Measurements from ENCODE around the gene TAF1B. TPM values are rescaled to one million over a fixed set of nuclear protein-coding genes. Genes with fewer than 3 reads are reported as not detected.

TAF1B gene
- 17.8 and 58.6 TPM in 2 replicates for total RNA-seq (2014; rRNA removed; shearing (Covaris generic); ENCODE audit: low replicate concordance)

GRCh38 chr2:9843229-9844035, at the start of gene TAF1B:
TAF1B (plus strand) TSS chr2:9843474; CDS start chr2:9843542, 68 bp downstream.
- Histone ChIP-seq H4K20me1 (ENCODE audit: insufficient read depth, low read depth, low read length) (no peaks in the 10 kb centered on the region), H3K27me3 (ENCODE audit: low read length) (no peaks in the 10 kb centered on the region), H3K79me2 (ENCODE audit: low read length) (peaks cover 48% of the 10 kb centered on the region), H3K9ac (ENCODE audit: low read length) (peak within 1 kb of the TSS; percentile 81), H3K9me2 (replicated peaks; ENCODE audit: insufficient read depth, low read length) (no peaks in the 10 kb centered on the region), H3K27ac (ENCODE audit: low read length) (peak within 1 kb of the TSS; percentile 73), H3K9me3 (ENCODE audit: low read length) (no peaks in the 10 kb centered on the region), H2AFZ (ENCODE audit: low read length) (peak within 1 kb of the TSS; percentile 96), H3K36me3 (ENCODE audit: insufficient read depth, low read length) (peaks cover 30% of the 10 kb centered on the region), H3K4me2 (ENCODE audit: low read depth, low read length, poor library complexity, severe bottlenecking) (peak within 1 kb of the TSS; percentile 87), H3K4me3 (ENCODE audit: low read length) (peak within 1 kb of the TSS; percentile 79), H3K4me1 (ENCODE audit: low read length) (peaks cover 31% of the 10 kb centered on the region)
- peak; percentile 97 for DNase-seq

DNA sequence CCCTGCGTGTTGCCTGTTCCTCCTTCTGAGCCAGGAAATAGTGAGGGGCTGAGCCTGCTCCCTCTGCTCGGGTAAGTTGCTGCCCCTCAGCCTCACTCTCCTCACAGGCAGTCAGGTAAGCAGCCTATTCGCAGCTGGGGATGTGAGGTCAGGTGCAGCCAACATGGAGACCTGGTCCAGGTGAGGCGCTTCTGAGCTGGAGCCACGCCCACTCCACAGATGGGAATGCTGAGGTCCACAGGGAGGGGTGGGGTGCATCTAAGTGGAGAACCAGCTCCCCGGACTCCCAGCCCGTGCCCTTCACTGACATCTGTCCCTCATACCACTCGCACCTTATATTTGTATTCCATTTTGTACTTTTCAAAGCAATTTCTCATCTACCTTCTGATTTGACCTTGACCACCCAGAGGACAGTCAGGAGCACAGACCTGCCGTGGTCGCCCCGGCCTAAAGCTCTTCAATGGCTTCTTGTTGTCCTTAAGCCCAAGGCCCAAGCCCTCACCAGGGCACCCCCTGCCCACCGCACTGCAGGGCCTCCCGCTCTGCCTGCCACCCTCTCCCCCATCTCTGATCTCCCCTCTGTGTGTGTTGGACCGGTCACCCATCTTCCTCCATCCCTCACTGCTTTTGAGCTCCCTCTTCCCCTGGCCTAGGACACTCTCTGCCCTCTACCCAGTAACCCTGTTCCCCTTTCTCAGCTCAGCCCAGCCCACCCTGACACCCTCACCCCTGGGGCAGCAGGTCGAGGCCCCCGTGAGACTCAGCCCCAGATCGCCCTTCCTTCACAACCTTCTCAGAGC, 49.2 kb upstream of the TAF1B start:
- no peak overlapping the region for H3K4me3 ChIP-seq (ENCODE audit: low read length)
- no peaks in the 10 kb centered on the region for H3K79me2 ChIP-seq (ENCODE audit: low read length)
- no peaks in the 10 kb centered on the region for H3K36me3 ChIP-seq (ENCODE audit: insufficient read depth, low read length)
- no peaks in the 10 kb centered on the region for H4K20me1 ChIP-seq (ENCODE audit: insufficient read depth, low read depth, low read length)
- H3K27ac ChIP-seq (ENCODE audit: low read length), result no peak overlapping the region
- no peak overlapping the region for H2AFZ ChIP-seq (ENCODE audit: low read length)
- no peaks in the 10 kb centered on the region for H3K27me3 ChIP-seq (ENCODE audit: low read length)
- H3K4me2 ChIP-seq (ENCODE audit: low read depth, low read length, poor library complexity, severe bottlenecking), result no peak overlapping the region
- no peaks in the 10 kb centered on the region for H3K9me3 ChIP-seq (ENCODE audit: low read length)
- no peak for DNase-seq
- H3K9me2 ChIP-seq (replicated peaks; ENCODE audit: insufficient read depth, low read length), result no peaks in the 10 kb centered on the region
- no peaks in the 10 kb centered on the region for H3K4me1 ChIP-seq (ENCODE audit: low read length)
- no peak overlapping the region for H3K9ac ChIP-seq (ENCODE audit: low read length)

- H3K36me3 ChIP-seq (ENCODE audit: insufficient read depth, low read length), result no peaks in the 10 kb centered on the region
Observed at GRCh38 chr2:9795071-9795470, 48.2 kb upstream of the TAF1B start.

DNA sequence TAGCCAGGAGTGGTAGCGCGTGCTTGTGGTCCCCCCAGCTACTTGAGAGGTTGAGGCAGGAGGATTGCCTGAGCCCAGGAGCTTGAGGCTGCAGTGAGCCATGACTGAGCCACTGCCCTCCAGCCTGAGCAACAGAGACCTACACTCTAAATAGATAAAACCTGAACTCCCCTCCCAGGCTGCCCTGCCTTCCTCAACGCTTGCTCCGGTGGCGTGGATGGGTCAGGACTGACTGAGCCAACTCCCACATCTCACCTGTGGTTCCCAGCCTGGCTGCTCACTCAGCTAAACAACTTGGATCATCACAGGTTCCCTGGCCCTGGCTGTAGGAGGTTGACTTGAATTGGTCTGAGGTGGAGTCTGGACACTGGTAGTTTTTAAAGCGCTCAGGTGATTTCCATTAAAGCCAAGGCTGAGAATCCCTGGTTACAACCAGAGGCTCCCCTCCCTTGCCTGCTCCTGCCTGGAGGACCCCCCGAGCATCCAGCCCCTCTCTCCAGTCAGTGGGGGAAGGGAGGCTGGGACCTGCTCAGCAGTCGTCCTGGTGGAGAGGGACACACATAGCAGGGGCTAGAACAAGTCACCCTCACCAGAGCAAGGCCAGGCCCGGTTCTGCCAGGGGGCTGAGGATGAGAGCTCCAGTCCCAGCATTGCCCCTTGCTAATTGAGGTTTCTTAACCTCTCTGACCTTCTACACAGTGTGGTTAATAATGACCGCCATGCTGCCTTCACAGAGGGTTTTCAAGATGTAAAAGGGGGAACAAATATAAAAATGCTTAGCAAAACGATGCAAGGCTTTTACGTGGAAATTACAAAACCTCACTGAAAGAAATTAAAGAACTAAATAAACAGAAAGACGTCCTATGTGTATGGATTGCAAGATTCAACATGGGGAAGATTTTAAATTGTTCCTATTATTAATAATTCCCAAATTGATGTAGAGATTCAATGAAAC, 46.9 kb upstream of the TAF1B start:
- H3K4me1 ChIP-seq (ENCODE audit: low read length), result no peaks in the 10 kb centered on the region
- no peak overlapping the region for H3K9ac ChIP-seq (ENCODE audit: low read length)
- no peaks in the 10 kb centered on the region for H3K79me2 ChIP-seq (ENCODE audit: low read length)
- H4K20me1 ChIP-seq (ENCODE audit: insufficient read depth, low read depth, low read length), result no peaks in the 10 kb centered on the region
- H3K4me2 ChIP-seq (ENCODE audit: low read depth, low read length, poor library complexity, severe bottlenecking), result no peak overlapping the region
- H3K4me3 ChIP-seq (ENCODE audit: low read length), result no peak overlapping the region
- DNase-seq, result no peak
- H2AFZ ChIP-seq (ENCODE audit: low read length), result no peak overlapping the region
- no peak overlapping the region for H3K27ac ChIP-seq (ENCODE audit: low read length)
- no peaks in the 10 kb centered on the region for H3K27me3 ChIP-seq (ENCODE audit: low read length)
- H3K36me3 ChIP-seq (ENCODE audit: insufficient read depth, low read length), result no peaks in the 10 kb centered on the region
- H3K9me3 ChIP-seq (ENCODE audit: low read length), result no peaks in the 10 kb centered on the region
- no peaks in the 10 kb centered on the region for H3K9me2 ChIP-seq (replicated peaks; ENCODE audit: insufficient read depth, low read length)

More at GRCh38 chr2:9795071-9795470, 48.2 kb upstream of the TAF1B start:
- Histone ChIP-seq H3K79me2 (ENCODE audit: low read length) (no peaks in the 10 kb centered on the region), H2AFZ (ENCODE audit: low read length) (no peak overlapping the region), H3K27me3 (ENCODE audit: low read length) (no peaks in the 10 kb centered on the region), H3K4me3 (ENCODE audit: low read length) (no peak overlapping the region), H3K4me2 (ENCODE audit: low read depth, low read length, poor library complexity, severe bottlenecking) (no peak overlapping the region), H3K4me1 (ENCODE audit: low read length) (no peaks in the 10 kb centered on the region), H4K20me1 (ENCODE audit: insufficient read depth, low read depth, low read length) (no peaks in the 10 kb centered on the region), H3K9me2 (replicated peaks; ENCODE audit: insufficient read depth, low read length) (no peaks in the 10 kb centered on the region), H3K9me3 (ENCODE audit: low read length) (no peaks in the 10 kb centered on the region), H3K9ac (ENCODE audit: low read length) (no peak overlapping the region), H3K27ac (ENCODE audit: low read length) (no peak overlapping the region)
- no peak for DNase-seq

DNA sequence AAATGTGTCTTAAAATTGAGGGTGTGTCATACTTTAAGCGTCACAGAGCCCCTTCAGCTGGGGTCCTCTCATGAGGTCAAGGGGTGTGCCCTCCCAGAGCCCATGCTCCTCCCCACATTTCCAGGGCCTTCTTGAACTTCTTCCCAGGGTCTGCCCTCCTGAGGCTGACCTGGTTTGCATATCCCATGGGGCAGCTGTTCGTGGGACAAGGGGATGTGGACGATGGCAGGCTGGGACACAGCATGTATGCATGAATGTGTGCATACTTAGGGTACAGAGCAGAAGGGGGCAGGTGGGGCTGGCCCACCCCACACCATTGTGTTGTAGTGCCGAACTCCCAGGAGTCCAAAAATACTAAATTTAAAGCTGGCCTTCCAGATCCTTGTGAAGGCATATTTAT, 46.2 kb upstream of the TAF1B start:
- DNase-seq, result no peak
- Histone ChIP-seq H3K9ac (ENCODE audit: low read length) (no peak overlapping the region), H3K27ac (ENCODE audit: low read length) (no peak overlapping the region), H3K9me2 (replicated peaks; ENCODE audit: insufficient read depth, low read length) (no peaks in the 10 kb centered on the region), H3K79me2 (ENCODE audit: low read length) (no peaks in the 10 kb centered on the region), H3K27me3 (ENCODE audit: low read length) (no peaks in the 10 kb centered on the region), H3K4me2 (ENCODE audit: low read depth, low read length, poor library complexity, severe bottlenecking) (no peak overlapping the region), H4K20me1 (ENCODE audit: insufficient read depth, low read depth, low read length) (no peaks in the 10 kb centered on the region), H2AFZ (ENCODE audit: low read length) (no peak overlapping the region), H3K4me1 (ENCODE audit: low read length) (no peaks in the 10 kb centered on the region), H3K36me3 (ENCODE audit: insufficient read depth, low read length) (no peaks in the 10 kb centered on the region), H3K9me3 (ENCODE audit: low read length) (no peaks in the 10 kb centered on the region), H3K4me3 (ENCODE audit: low read length) (no peak overlapping the region)

DNA sequence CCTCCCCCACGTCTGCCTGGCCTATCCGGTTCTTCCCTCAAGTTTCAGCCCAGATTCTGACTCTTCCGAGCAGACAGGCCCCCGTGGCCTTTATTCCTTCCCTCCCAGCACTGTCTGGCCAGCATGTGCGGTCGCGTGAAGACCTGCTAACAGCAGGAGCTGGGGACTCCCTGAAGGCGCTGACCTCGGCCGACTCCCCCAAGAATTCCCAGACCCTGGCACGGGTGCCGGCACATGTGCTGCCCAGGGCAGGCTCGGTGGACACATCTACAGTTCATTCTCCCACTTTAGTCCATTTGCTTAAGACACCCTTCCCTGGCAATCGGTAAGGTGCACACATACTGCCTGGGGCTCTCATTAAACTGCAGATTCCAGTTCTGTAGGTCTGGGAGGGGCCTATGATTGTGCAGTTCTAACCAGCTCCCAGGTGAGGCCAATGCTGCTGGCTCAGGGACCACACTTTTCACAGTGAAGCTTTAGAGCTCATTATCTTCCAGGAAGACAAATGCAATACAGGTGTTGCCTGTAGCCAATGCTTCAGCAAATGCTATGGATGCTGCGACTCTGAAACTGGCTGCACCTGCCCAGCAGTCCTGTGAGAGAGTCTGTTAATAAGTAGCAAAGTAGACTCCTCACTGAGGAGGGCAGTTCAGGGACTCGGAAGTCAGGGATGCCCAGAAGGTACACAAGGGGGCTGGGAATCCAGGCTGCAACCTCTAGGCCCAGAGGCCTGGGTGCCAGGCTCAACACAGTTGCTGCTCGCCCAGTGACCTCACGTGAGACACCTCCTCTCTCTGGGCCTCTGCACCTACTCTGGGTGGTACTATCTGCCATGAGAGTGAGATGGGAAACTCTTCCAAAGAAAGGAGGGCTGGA, 45.4 kb upstream of the TAF1B start:
- H3K79me2 ChIP-seq (ENCODE audit: low read length), result no peaks in the 10 kb centered on the region
- H3K4me3 ChIP-seq (ENCODE audit: low read length), result no peak overlapping the region
- H3K4me2 ChIP-seq (ENCODE audit: low read depth, low read length, poor library complexity, severe bottlenecking), result no peak overlapping the region
- no peak for DNase-seq
- H3K4me1 ChIP-seq (ENCODE audit: low read length), result no peaks in the 10 kb centered on the region
- H3K9me3 ChIP-seq (ENCODE audit: low read length), result no peaks in the 10 kb centered on the region
- H3K36me3 ChIP-seq (ENCODE audit: insufficient read depth, low read length), result no peaks in the 10 kb centered on the region
- H4K20me1 ChIP-seq (ENCODE audit: insufficient read depth, low read depth, low read length), result no peaks in the 10 kb centered on the region
- H3K27ac ChIP-seq (ENCODE audit: low read length), result no peak overlapping the region
- no peak overlapping the region for H3K9ac ChIP-seq (ENCODE audit: low read length)
- H3K27me3 ChIP-seq (ENCODE audit: low read length), result no peaks in the 10 kb centered on the region
- H3K9me2 ChIP-seq (replicated peaks; ENCODE audit: insufficient read depth, low read length), result no peaks in the 10 kb centered on the region
- no peak overlapping the region for H2AFZ ChIP-seq (ENCODE audit: low read length)

- DNase-seq, result no peak
- no peaks in the 10 kb centered on the region for H3K36me3 ChIP-seq (ENCODE audit: insufficient read depth, low read length)
- no peaks in the 10 kb centered on the region for H3K9me2 ChIP-seq (replicated peaks; ENCODE audit: insufficient read depth, low read length)
- H3K4me2 ChIP-seq (ENCODE audit: low read depth, low read length, poor library complexity, severe bottlenecking), result no peak overlapping the region
- no peak overlapping the region for H3K27ac ChIP-seq (ENCODE audit: low read length)
- H3K79me2 ChIP-seq (ENCODE audit: low read length), result no peaks in the 10 kb centered on the region
- no peaks in the 10 kb centered on the region for H3K4me1 ChIP-seq (ENCODE audit: low read length)
- no peaks in the 10 kb centered on the region for H4K20me1 ChIP-seq (ENCODE audit: insufficient read depth, low read depth, low read length)
- no peak overlapping the region for H2AFZ ChIP-seq (ENCODE audit: low read length)
- no peaks in the 10 kb centered on the region for H3K27me3 ChIP-seq (ENCODE audit: low read length)
- no peaks in the 10 kb centered on the region for H3K9me3 ChIP-seq (ENCODE audit: low read length)
- no peak overlapping the region for H3K9ac ChIP-seq (ENCODE audit: low read length)
- H3K4me3 ChIP-seq (ENCODE audit: low read length), result no peak overlapping the region
Observed at GRCh38 chr2:9799011-9799596, 44.2 kb upstream of the TAF1B start.
